CD4-positive, alpha-beta T cell treated with Interleukin-17A for 1 hour (primary cell): ENCODE measurements around the gene SMG9.
"Not testable (repeated sequence)": the region's sequence is repeated elsewhere in the genome, so short reads cannot be mapped to it uniquely, and the experiment has no call there.

Source experiments
- DNase-seq: peaks from one replicate; pipeline ENCODE4 v3.0.0-alpha.2; 2020

Gene SMG9

DNA sequence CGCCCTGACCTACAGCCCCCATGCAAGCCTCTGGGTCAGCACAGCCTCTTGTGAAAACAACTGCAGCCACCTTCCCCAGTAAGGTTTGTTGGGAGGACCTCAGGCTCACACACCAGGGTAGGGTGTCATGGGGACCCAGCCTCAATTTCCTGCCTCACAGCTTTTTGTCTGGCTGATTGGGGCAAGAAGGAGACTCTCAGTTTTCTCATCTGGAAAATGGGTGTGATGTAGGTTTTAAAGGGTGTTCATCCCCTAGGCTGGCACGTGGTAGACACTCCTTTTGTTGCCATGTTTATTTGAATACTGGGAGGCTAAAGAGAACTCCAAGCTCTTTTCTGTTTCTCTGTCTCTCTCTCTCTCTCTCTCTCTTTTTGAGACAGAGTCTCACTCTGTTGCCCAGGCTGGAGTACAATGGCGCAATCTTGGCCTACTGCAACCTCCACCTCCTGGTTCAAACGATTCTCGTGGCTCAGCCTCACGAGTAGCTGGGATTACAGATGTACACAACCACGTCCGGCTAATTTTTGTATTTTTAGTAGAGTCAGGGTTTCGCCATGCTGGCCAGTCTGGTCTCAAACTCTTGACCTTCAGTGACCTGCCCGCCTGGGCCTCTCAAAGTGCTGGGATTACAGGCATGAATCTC is 66.6 kb downstream of the SMG9 start:
- no peak for DNase-seq

DNA sequence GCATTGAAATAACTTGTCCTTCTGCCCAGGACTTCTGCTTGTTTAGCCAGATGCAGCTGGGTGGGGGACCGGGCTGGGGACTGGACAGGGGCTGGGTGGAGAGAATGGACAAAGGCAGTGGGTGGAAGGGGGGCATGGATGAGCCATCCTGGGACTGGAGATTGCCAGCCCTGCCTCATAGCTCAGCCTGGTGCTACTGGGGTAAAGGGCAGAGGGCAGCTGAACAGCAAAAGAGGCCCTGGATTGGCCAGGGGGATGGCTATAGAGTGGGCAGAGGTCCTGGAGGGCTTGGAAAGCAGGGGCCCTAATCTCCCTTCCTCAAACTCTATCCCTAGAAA is 67.1 kb downstream of the SMG9 start:
- DNase-seq = no peak

DNA sequence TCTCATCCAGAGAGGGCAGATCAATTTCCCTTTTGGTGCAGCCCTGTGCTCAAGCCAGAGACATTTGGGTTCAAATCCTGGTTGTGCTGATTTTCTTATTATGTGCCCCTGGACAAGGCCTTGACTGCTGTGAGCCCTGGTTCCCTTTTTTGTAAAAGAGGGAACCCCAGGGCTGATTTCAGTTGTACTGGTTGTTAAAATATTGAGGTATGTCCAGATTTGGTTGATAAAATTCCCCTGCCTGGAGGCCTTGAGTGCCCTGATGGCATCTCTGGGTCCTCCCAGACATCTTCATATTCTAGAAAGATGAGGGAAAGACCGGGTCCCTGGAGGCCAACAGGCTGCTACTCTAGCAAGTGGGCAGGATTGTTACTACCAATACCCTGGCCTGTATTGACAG is 70.4 kb downstream of the SMG9 start:
- no peak for DNase-seq

DNA sequence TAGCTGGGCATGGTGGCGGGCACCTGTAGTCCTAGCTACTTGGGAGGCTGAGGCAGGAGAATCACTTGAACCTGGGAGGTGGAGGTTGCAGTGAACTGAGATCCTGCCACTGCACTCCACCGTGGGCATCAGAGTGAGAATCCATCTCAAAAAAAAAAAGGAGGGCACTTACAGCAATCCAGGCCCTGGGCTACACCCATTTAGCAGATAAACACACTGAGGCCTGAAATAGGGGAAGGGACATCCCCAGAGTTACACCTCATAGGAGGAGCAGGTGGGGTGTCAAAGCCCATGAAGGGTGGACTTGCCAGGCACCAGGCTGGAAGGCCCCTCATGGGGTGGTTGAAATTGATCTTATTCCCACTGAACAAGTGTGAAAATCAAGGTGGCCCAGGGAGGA is 70.9 kb downstream of the SMG9 start:
- DNase-seq = no peak

DNA sequence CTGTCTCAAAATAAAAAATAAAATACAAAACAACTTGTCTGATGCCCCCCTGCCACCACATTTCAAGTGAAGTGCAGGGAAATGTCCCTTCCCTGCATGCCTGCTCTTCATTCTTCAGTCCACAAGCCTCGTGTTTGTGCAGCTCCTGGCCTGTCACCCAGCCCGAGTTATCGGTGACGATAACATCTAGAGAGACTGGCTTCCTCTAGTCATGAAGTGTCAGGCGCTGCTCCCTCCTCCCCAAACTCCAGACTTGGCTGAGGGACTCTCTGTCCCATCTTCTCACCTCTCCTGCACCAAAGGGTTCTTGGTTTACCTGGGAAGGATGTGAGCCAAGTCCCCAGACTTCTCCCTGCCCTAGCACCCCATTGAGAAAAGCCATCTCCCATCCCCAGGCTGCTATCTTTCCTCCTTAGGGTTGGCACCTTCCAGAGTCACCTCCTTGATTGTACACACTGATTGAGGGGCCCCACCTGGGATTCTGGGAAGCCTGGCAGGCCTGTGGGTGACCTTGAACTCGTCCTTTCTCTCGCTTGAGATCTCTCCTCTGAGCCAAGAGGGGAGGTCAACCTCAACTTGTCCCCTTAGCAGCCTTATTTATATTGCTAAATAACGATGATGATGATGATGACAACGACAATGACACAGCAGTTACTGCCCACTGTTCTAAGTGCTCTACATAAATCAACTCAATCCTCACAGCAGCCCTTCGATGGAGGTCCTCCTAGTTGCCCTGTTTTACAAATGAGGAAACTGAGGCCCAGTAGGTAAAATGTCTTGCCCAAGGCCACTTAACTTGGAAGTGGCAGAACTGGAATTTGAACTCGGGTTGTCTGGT is 71.7 kb downstream of the SMG9 start:
- no peak for DNase-seq

DNA sequence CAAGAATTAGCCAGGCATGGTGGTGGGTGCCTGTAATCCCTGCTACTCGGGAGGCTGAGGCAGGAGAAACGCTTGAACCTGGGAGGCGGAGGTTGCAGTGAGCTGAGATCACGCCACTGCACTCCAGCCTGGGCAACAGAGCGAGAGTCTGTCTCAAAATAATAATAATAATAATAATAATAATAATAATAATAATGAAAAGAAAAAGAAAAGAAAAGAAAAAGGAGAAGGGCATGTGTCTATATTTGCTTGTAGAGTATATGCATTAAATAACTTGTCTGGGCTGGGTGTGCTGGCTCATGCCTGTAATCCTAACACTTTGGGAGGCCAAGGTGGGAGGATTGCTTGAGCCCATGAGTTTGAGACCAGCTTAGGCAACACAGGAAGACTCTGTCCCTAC is 72.5 kb downstream of the SMG9 start:
- not testable (repeated sequence) for DNase-seq

DNA sequence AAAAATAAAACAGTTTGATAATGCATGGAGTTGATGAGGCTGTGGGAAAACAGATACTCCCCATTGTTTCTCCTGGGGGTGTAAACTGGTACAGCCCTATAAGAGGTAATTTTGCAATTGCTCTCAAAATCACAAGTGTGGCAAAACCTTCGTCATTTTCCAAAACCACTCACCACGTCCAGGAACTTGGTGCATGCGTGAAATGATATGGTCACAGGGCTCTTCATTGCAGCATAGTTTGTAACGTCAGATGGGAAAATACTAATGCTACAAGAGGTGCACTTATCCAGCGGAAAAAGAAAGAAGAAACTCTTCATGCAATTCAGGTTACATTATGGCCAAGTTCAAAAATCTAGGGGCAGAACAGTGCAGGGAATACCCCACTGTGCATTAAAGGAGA is 72.9 kb downstream of the SMG9 start:
- no peak for DNase-seq

DNA sequence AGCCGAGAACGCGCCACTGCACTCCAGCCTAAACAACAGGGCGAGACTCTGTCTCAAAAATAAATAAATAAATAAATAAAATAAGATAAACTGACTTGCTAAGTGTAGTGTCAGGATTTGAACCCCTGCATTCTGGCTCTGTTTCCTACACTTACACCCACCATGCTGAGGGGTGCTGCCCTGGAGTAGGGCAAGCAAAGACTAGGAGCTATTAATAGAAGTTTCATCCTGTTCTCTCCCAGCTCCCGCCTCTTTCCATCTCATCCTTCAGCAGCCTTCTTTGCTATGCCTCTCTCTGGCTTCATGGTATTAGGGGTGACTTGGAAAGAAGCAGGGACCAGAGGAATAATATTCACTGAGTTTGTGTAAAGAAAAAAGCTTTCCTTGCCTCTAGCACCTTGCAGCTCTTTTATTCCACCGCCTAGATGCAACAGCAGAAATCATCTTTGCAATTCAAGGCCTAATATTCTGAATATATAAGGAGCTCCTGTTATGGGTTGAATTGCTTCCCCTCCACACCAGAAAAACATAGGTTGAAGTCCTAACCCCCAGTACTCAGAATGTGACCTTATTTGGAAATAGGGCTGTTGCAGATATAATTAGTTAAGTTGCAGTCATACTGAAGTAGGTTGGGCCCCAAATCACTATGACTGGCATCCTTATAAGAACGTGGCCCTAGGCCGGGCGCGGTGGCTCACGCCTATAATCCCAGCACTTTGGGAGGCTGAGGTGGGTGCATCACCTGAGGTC is 76.1 kb downstream of the SMG9 start:
- DNase-seq = no peak
